ENCODE data around the gene POMT2. TPM values are rescaled to one million over a fixed set of nuclear protein-coding genes. Genes with fewer than 3 reads are reported as not detected.
"Not testable (repeated sequence)": the region's sequence is repeated elsewhere in the genome, so short reads cannot be mapped to it uniquely, and the experiment has no call there.

The POMT2 gene
- total RNA-seq, 1 experiment from 2014 or later: 11.7 TPM

DNA sequence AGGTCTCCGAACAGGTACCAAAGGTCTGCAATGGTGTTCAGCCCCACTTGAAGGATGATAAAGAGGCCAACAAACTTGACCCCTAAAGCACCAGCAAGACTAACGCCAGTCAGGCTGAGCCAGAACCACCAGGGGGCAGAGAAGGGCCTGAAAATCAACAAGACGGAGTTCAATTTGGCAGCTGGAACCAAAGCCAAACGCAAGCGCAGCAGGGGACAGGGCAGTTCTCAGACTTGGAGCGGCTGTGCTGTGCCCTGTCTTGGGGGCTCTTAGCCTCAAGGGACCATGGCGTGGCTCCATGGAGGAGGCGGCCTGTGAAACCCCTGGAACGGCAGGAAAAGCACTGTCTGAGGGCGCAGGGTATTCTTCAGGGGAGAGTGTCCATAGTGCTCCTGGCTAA is 19.6 kb downstream of the POMT2 start:
- peak; percentile 89 for DNase-seq (ENCODE audit: low read depth)

DNA sequence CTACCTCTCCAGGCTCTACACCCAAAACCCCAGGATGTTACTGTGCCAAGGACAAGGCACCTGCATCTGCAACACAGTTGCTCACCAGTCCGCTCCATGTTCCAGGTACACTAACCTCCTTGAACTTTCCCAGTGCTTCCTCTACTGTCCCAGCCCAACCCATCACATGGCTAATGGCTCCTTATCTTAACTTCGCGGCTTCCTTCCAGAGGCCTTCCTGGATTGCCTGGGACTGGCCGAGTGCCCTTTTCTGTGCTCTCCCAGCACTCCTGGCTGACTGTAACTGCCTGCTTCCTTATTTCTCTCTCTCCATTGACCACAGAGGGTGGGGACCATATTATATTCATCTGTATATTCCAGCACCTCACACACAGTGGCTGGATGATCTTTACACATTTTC is 20.9 kb downstream of the POMT2 start:
- DNase-seq (ENCODE audit: low read depth): no peak

DNA sequence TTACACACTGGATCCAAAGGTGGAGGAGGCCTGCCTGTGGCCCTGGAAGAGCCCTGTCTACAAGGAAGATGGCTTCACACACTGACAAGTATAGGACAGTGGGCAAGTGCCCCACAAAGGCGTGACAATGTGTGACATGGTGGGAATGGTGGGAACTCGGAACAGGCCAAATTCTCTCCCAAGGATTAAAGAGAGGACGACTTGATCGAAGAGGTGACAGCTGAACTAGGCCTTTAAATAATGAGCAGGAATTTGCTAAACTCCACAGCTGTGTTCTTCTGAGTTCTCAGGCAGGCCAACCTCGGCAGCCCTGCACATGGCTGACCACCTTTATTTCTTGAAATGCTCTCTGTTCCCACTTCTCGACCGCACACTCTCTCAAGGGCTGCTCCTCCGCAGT is 23.8 kb downstream of the POMT2 start:
- no peak for DNase-seq (ENCODE audit: low read depth)

DNA sequence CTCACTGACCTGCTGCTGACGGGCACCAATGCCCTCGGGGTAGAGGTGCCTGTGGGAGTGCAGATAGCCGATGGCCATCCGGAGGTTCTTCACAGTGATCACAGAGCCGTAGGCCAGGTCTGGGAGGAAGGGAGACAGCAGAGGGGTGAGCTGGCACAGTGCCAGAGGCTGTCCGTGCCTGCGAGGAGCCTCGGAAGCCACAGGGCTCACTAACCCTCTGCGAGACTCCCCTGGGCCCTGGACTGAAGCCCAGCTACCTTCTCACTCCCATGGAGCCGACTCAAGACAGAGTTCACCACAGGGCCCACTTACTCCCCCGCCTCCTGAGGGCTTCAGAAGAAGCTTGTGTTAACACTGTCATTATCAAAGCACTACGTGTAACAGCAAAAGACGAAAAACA is 24.5 kb downstream of the POMT2 start:
- no peak for DNase-seq (ENCODE audit: low read depth)

DNA sequence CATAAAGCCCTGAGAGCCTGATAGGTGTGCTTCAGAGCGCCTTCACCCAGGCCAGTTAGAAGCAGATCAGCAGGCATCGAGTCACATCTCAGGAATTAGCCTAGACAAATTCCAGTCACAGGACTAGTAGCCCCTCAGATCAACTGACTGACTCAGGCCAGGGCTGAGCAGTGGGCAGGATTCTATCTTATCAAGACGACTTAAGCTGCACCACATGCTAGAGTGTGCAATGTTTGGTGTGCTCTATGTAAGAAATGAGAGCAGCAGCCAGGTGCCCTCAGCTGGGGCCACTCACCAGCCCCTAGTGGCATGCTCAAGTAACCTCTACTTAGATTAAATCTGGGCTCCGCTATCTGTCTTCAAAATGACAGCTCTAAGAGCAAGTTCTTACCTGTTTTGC is 30.0 kb downstream of the POMT2 start:
- no peak for DNase-seq (ENCODE audit: low read depth)

DNA sequence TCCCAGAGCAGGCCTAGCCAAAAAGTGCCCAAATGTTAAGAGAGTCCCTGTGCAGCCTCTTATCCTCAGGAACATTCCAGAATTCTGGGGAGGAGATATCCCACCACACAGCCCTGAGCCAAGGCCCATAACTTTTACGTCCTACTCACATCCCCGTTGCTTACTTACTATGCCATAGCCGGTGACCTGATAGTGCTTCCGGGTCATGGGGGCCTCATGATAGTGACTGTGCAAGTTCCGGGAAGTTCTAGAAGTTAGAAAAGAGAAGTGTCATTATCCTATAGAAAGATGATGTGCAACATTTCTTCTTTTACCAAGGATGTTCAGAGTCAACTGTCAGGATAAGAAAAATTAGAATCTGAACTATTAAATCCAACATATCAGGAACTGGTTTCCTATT is 34.1 kb downstream of the POMT2 start:
- DNase-seq (ENCODE audit: low read depth): no peak

DNA sequence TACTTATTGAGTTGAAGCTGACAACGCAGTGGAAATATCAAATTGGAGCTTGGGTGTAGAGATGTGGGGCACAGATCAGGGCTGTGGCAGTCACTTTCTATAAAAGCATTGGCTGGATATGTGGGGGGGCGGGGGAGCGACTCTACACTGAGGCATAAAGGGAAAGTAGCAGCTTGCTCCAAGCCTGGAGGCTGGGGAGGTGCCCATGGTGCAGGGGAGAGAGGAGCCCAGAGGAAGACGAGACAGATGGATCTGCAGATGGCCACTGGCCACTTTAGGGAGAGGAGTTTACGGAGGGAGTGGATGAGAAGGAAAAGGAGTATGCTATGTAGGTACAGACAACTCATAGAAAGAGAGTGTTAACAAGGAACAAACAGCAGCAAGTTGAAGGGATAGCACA is 36.2 kb downstream of the POMT2 start:
- DNase-seq (ENCODE audit: low read depth): no peak

DNA sequence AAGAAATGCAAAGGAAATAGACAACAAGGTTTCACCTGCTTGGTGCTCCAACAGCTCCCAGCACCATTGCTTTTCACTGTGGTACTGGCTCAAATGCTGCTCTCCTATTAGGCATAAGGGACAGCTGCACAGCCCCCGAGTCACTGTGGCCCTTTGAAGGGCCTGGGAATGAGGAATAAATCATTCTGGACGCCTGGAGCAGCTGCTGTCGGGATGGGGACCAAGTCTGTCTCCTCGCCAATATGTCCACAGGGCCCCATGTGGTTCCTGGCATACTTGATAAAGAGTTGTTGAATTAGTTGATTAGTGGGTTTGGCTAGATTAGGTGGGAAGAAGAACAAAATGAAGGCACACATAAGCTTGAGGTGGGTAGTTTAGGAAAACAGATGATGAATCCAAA is 36.6 kb downstream of the POMT2 start:
- no peak for DNase-seq (ENCODE audit: low read depth)

DNA sequence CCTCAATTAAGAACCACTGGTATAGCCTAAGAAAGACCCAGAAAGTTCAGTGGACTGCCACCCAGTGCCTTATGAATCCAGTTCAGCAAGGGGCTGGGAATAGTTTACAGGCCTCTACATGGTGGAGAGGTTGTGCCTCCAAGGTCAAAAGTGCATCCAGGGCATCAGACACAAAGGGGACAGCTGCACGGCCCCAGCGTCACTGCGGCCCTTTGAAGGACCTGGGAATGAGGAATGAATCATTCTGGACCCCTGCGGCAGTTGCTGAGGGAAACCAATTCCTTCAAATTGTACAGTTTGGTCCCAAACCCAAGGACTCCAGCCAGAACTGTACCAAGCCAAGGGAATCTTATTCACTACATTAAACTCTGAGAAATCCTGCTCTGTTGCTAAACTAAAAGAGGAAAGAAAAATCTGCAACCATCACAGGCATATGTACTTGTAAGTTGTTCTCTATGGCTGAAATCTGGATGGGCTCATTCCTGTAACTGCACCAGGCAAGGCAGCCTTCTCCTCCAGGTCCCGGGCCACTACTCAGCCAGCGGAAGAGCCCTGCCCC is 38.8 kb downstream of the POMT2 start:
- no peak for DNase-seq (ENCODE audit: low read depth)

DNA sequence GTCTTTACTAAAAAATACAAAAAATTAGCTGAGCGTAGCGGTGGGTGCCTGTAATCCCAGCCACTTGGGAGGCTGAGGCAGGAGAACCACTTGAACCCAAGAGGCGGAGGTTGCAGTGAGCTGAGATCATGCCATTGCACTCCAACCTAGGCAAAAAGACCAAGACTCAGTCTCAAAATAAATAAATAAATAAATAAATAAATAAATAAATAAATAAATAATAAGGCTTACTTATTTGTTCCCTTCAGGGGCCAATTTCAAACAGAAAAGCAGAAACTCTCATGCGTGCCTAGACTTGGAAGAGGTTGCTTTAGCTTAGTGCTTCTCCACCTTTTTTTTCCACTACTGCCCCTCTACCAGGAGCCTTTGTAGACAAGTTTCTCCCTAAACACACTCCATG is 39.8 kb downstream of the POMT2 start:
- DNase-seq (ENCODE audit: low read depth): not testable (repeated sequence)

DNA sequence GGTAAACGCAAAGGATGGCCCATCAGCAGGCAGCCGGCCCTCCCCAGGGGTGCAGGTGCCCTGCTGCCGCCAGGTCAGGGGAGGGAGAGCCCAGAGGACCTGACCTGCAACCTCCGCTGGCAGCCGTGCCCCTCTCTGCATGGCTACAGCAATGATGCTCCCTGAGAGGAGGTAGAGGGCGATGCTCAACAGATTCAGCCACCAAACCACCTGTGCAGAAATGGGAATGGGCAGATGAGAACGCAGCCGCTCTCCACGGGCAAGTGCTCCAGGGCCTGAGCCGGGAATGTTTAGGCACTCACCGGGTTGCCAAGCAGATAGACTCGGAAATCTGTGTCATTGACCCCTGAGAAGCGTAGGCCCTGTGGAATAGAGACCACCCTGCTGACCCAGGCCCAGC is 41.0 kb downstream of the POMT2 start:
- DNase-seq (ENCODE audit: low read depth): no peak

DNA sequence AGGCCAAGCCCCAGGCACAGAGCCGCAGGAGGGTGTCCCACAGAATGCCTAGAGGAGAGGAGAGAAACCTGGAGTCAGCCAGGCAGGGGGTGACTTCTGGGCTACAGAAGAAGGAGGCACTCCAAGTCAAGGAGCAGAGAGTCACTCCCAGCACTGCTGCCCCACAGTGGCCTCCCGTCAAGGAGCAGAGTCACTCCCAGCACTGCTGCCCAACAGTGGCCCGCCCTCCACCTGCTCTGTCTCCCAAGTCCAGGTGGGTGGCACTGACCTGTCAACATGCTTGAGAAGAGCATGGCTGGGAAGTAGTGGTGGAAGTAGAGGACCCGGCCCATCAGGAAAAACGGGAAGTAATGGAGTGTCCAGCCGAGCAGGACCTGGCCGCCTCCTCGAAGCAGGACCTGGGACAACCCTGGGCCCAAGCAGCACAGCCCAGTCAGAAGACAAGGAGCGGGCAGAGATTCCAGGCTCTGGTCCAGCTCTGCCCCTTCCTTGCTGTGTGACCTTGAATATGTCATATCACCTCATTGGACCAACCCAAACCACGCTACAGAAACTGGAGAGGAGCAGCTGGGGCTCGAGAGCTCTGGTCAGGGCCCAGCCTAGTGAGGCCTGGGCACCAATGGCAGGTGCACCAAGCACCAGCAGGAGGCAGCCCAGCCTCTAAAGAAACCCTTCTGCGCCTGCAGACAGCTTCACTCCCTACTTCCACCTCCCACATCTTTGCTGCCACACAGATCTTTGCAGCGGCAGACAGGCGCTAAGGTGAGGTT is 42.0 kb downstream of the POMT2 start:
- DNase-seq (ENCODE audit: low read depth): no peak

DNA sequence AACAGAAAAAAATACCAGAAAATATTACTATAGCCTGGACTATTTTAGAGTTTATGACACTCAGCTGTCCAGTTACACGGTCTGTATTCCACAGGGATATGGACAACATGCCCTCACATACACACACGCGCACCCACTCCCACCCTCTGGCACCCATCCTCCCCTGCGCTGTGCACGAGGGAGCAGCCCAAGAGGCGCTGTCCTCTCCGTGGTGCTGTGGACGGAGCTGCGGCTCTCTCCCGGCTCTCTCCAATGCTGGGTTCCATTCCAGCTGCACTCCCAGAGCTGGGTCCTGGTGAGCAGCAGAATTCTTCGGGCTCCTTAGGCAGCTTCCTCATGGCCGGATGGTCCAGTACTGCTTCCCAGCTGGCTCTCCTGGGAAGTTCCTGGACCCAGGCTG is 43.7 kb downstream of the POMT2 start:
- no peak for DNase-seq (ENCODE audit: low read depth)

DNA sequence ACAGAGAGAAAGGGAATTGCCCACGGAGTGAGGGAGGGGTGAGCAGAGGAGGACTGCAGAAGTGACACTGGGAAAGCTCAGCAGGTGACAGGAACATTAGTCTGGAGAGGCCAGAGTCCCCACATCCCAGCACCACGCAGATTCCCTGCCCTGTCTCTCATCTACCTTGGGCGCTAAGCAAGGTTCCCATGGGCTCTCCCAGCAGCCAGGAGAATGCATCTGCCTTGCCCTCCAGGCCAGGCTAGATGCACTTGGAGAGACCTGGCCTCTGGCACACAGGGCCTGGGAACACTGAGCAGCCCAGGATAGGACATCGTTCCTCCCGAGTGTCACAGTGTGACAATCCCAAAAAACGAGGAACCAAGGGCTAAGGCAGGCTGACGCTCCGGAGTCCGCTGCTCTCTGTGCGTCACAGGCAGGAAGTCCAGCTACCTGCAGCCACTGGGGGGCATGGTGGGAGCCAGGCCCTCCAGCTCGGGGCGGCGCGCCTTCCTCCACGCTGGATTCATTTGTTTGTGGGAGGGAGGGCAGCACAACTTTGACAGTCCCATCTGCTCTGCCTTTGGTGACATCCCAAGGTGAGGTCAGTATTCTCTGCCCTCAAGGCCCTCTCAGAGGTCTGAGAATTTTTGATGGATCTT is 44.3 kb downstream of the POMT2 start:
- no peak for DNase-seq (ENCODE audit: low read depth)

DNA sequence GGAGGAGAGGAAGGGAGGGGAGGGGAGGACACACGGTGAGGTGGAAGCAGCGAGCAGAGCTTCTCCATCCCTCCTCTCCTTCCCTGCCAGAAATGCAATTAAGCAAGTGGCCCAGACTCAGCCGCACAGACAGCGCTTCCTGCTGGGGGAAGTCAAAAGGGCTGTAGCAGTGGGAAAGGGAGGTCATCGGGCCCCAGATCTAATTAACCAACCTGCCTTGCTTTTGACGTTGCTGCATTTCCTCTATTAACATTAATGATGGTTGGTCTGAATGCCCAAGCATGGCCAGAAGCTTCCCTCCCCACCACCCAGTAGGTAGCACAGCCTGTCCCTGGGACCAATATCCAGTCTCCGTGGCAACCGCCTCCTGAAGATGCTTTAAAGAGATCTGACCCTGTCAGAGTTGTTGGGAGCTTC is 45.1 kb downstream of the POMT2 start:
- DNase-seq (ENCODE audit: low read depth): no peak

DNA sequence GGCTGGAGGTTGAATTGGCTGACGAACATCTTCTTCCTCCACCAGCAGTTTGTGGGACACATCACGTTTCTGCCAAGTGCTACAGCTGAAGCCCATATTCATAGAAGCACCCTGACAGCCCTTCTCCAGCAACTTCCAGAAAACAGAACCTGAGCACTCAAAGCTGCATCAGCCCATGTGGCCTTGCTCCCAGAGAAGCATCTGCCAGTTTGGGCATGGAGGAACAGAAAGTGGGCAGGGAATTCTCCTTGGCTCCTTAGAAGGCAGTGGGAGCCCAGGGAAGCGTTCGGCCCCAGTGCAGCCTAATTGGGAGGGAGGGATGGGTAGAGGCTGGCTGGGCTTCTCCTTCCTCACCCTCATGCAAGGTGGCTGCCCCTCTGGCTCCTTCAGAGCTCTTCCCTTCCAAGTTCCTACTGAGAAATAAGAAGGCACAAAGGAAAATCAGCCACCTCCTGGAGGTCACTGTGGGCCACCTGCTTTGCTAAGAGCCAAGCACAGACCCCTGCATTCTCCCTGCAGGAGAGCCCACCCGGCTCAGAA is 45.6 kb downstream of the POMT2 start:
- no peak for DNase-seq (ENCODE audit: low read depth)

DNA sequence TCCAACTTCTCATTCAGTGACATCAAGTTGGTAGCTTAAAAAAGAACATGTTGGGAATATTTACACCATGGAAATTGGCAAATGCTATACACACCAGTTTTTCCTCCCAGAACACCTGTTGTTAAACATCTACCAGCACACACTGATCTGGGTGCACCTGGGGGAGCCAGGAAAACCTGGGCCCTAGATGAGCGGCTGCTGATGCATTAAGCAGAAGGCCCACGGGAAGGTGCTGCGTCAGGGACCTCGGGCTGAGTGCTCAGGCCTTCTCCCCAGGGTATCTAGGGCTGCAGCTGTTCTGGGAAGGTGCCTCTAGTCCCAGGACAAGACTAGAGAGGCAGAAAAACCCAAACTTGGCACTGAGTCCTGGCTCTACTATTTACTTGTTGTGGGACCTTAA is 46.9 kb downstream of the POMT2 start:
- DNase-seq (ENCODE audit: low read depth): no peak

DNA sequence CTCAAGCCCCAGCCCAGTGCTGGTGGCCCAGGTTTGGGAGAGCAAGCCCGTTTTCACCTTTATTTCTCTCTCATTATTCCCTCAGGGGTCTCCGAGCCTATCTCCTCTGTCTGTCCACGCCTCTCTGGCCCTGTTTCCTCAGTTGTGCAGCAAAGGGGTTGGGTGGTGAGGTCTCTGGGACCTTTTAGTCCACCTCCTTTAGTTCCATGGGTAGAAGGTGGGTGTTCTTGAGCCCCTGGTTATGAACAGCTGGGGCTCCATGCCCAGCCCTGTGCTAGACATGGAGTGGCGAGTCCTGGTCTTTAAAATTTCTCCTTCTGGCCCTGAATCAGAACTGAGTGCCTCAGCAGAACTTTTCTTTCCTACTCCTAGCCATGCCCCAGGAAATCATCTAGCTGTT is 48.4 kb downstream of the POMT2 start:
- no peak for DNase-seq (ENCODE audit: low read depth)

DNA sequence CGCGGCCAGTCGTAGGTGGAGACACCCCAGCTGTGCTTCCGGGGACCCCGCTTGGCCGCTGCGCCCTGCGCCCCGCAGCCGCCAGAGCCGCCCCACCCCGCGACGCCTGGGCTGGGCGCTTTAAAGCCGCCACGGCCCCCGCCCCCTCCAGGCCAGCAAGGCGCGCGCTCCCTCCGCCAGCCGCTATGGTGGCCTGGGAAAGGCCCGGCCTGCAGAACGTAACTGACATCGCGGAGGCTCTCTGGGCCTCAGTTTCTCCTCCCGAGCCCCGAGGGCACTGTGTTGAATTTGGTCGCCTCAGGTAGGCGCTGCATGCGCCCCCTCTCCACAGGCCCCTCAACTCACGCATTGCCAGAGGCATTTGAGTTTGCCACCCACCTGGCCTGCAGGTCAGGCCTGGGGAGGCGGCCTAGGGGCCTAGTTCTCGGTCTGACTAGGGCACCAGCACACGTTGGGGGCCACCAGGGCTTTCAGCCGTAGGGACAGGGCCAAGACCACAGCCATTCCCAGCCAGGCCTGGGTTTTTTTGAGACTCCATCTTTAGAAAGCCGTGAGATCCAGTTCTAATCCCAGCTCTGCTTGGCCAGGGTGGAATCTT is 49.5 kb downstream of the POMT2 start, which contains the start of gene NGB:
Gene NGB, minus strand, starts transcription at position 94 of the 598 bp plus-strand sequence. CDS start 269 bp downstream, outside the sequence.
- no peak for DNase-seq (ENCODE audit: low read depth)

DNA sequence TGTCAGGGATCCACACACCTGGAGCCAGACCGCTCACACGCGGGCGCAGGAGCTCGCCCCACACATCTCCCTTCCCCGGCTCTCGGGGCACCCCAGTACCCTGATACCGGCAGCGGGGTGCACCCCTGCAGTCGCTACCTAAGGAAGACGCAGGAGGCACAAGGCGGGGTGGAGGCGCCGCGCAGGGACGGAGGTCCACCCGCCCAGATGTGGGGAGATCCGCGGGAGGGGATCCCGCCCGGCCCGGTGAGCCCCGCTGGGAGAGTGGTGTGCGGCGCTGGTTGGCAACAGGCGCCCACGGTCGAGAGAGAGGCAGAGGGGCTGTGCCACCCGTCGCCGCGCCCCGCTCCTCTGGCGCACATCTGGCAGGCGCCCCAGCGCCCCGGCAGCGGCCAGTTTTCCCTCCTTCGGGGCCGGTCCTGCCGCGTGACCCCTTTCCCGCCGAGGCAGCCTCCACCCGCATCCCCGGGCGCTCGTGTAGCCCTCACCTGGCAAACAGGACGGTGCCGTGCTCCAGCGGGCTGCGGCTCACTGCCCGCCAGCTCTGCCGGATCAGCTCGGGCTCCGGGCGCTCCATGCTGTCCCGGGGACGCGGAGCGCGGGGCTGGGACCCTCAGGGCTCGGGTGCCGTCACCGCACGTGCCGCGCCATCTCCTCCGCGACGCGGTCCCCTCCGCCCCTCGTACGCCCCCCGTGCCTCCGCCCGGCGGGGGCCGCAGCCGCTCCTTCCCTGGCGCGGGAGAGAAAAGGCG is 50.1 kb downstream of the POMT2 start:
- DNase-seq (ENCODE audit: low read depth): no peak

DNA sequence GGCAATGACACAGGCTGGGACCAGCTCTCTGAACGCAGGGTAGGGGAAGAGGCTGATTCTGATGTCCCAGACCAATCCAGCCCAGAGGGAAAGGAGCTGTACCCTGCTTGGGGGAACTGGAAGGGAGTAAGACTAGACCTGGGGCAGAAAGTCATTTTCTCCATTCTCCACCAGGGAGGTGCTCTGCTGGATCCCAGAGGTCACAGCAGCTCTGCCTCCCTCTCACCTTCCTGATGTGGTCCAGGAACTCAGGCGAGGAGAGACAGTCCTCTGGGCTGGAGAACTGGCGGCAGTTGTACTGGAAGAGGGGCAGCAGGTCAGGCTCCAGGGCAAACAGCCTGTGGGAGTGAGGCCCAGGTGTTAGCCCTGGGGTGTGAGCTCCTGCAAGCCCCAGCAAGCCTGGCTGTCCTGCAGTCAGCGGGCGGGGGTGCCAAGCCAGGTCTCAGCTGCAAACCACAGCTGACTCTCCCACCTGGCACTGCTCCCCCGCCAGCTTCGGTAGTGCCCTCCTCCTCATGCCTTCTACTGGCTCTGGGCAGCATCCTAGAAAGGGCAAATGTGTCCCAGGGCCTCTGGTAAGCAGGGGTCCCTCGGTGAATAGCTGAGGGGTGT is 51.6 kb downstream of the POMT2 start:
- no peak for DNase-seq (ENCODE audit: low read depth)

All from Daoy (cell line).